WTC11 (cell line): ENCODE data around the gene SLC25A25. TPM values are rescaled to one million over a fixed set of nuclear protein-coding genes. Genes with fewer than 3 reads are reported as not detected.

Experiments used
- ATAC-seq: fragments of 200-7000 bp; cut with Tn5 transposase; 2 replicates; pipeline ENCODE4 v1.10.0; 2021; ENCODE audit warnings: mild to moderate bottlenecking, moderate library complexity
- CTCF ChIA-PET: fragments of 300-600 bp; sonication (Branson Sonifier 250); formaldehyde crosslinking; loops from one replicate; lab custom pipeline; 2021; ENCODE audit warnings: antibody characterized with exemption; lab: Charles Lee
- POLR2A ChIA-PET: fragments of 350-600 bp; sonication (Branson Sonifier 250); formaldehyde crosslinking; loops from one replicate; lab custom pipeline; 2021; ENCODE audit warnings: antibody characterized with exemption; lab: Charles Lee
- DNase-seq: peaks from one replicate; pipeline ENCODE4 v3.0.0; 2021; ENCODE audit warnings: low spot score
- H3K27ac Mint-ChIP-seq: 2 replicates; pipeline ENCODE4 v1.8.0; 2021; ENCODE audit warnings: mixed read lengths
- H3K27me3 Mint-ChIP-seq: 2 replicates; pipeline ENCODE4 v1.8.0; 2021; ENCODE audit warnings: low read depth, mild to moderate bottlenecking, moderate library complexity, mixed read lengths
- H3K36me3 Mint-ChIP-seq: 2 replicates; pipeline ENCODE4 v1.8.0; 2021; ENCODE audit warnings: mixed read lengths
- H3K4me1 Mint-ChIP-seq: 2 replicates; pipeline ENCODE4 v1.8.0; 2022; ENCODE audit warnings: mixed read lengths
- H3K4me3 Mint-ChIP-seq: 2 replicates; pipeline ENCODE4 v1.8.0; 2021; ENCODE audit warnings: mild to moderate bottlenecking, moderate library complexity, mixed read lengths
- H3K9me3 Mint-ChIP-seq: 2 replicates; pipeline ENCODE4 v1.8.0; 2021; ENCODE audit warnings: mixed read lengths
- ETV6 ChIP-seq: sonication (generic); formaldehyde crosslinking; IDR thresholded peaks from 2 replicates; pipeline ENCODE4 v1.8.1; 2022; ENCODE audit warnings: mild to moderate bottlenecking, missing genetic modification reagents
- FOXJ3 ChIP-seq: sonication (generic); formaldehyde crosslinking; IDR thresholded peaks from 2 replicates; pipeline ENCODE4 v1.9.0; 2021; ENCODE audit warnings: missing genetic modification reagents, mild to moderate bottlenecking, borderline replicate concordance
- FOXK1 ChIP-seq: sonication (generic); formaldehyde crosslinking; IDR thresholded peaks from 2 replicates; pipeline ENCODE4 v1.8.0; 2022; ENCODE audit warnings: mild to moderate bottlenecking, moderate library complexity, missing genetic modification reagents
- GABPB1 ChIP-seq: sonication (generic); formaldehyde crosslinking; IDR thresholded peaks from 2 replicates; pipeline ENCODE4 v1.8.1; 2023; ENCODE audit warnings: mild to moderate bottlenecking, missing genetic modification reagents
- GTF2I ChIP-seq: fragments of 250-450 bp; sonication (Bioruptor Pico); conservative IDR thresholded peaks from 2 replicates; pipeline ENCODE4 v1.4.0; 2021; ENCODE audit warnings: mild to moderate bottlenecking
- JAZF1 ChIP-seq: fragments of 250-450 bp; sonication (Bioruptor Pico); IDR thresholded peaks from 2 replicates; pipeline ENCODE4 v1.9.0; 2021; ENCODE audit warnings: moderate library complexity, mild to moderate bottlenecking, inconsistent platforms
- NFE2L1 ChIP-seq: sonication (generic); formaldehyde crosslinking; IDR thresholded peaks from 2 replicates; pipeline ENCODE4 v1.8.1; 2023; ENCODE audit warnings: missing genetic modification reagents
- TEAD1 ChIP-seq: sonication (generic); formaldehyde crosslinking; IDR thresholded peaks from 2 replicates; pipeline ENCODE4 v1.8.0; 2022; ENCODE audit warnings: mild to moderate bottlenecking, missing genetic modification reagents
- TP53 ChIP-seq: sonication (generic); formaldehyde crosslinking; IDR thresholded peaks from 2 replicates; pipeline ENCODE4 v1.8.1; 2023; ENCODE audit warnings: mild to moderate bottlenecking, missing genetic modification reagents
- ZNF121 ChIP-seq: sonication (generic); formaldehyde crosslinking; IDR thresholded peaks from 2 replicates; pipeline ENCODE4 v1.8.0; 2023; ENCODE audit warnings: missing genetic modification reagents
- total RNA-seq: library from RNA; stranded (reverse); gene quantifications from 3 replicates; pipeline ENCODE4 v1.2.3, GENCODE V29; 2021
- TF ChIP-seq, protein P1 (sequence below): sonication (generic); formaldehyde crosslinking; IDR thresholded peaks from 2 replicates; pipeline ENCODE4 v1.8.1; 2023; ENCODE audit warnings: mild to moderate bottlenecking, moderate library complexity, missing genetic modification reagents
- TF ChIP-seq, protein P2 (sequence below): sonication (generic); formaldehyde crosslinking; IDR thresholded peaks from 2 replicates; pipeline ENCODE4 v1.8.0; 2022; ENCODE audit warnings: mild to moderate bottlenecking, missing genetic modification reagents
- TF ChIP-seq, protein P3 (sequence below): fragments of 200-600 bp; IDR thresholded peaks from 2 replicates; pipeline ENCODE4 v1.8.0; 2022; ENCODE audit warnings: antibody characterized with exemption
- TF ChIP-seq, protein P4 (sequence below): sonication (generic); formaldehyde crosslinking; IDR thresholded peaks from 2 replicates; pipeline ENCODE4 v1.8.0; 2023; ENCODE audit warnings: missing genetic modification reagents
- TF ChIP-seq, protein P5 (sequence below): sonication (generic); formaldehyde crosslinking; IDR thresholded peaks from 2 replicates; pipeline ENCODE4 v1.8.1; 2022; ENCODE audit warnings: low read depth, mild to moderate bottlenecking, moderate library complexity, missing genetic modification reagents, borderline replicate concordance
- TF ChIP-seq, protein P6 (sequence below): sonication (generic); formaldehyde crosslinking; IDR thresholded peaks from 2 replicates; pipeline ENCODE4 v1.8.1; 2023; ENCODE audit warnings: mild to moderate bottlenecking, missing genetic modification reagents
- TF ChIP-seq, protein P7 (sequence below): sonication (generic); formaldehyde crosslinking; IDR thresholded peaks from 2 replicates; pipeline ENCODE4 v1.8.0; 2022; ENCODE audit warnings: mild to moderate bottlenecking, missing genetic modification reagents
- TF ChIP-seq, protein P8 (sequence below): sonication (generic); formaldehyde crosslinking; IDR thresholded peaks from 2 replicates; pipeline ENCODE4 v1.8.0; 2022; ENCODE audit warnings: mild to moderate bottlenecking, missing genetic modification reagents

The SLC25A25 gene
- total RNA-seq, 1 experiment from 2014 or later, result 17.4 TPM

DNA sequence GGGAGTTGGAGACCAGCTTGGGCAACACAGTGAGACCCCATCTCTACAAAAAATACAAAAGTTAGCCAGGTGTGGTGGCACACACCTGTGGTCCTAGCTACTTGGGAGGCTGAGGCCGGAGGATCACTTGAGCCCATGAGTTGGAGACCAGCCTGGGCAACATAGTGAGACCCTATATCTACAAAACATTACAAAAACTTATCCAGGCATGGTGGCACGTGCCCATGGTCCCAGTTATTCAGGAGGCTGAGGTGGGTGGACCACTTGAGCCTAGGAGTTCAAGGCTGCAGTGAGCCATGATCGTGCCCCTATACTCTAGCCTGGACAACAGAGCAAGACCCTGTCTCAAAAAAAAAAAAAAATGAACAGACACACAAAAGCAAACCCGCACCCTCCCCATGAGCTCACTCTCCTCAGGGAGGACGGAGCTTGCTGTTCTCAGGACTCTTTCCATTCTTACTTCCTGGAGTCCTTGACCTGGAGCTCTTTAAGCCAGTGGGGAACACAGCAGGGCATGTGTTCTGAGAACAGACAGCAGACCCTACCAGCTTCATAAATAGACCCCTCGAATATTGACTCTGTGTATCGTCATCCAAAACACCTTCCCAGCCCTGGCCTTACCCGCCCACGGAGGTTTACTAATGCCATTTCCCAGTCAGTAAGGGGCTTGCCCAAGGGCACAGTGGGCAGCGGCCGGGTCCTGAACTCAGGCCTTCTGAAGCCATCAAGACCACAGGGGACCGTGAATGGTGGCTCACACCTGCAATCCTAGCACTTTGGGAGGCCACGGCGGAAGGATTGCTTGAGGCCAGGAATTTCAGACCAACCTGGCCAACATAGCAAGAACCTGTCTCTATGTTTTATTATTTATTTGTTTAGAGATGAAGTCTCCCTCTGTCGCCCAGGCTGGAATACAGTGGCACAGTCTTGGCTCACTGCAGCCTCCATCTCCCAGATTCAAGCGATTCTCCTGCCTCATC is 48.4 kb downstream of the SLC25A25 start:
- POLR2A ChIA-PET, result interaction anchor here (0.6 kb wide), 1 partner anchor 190 kb away, joined by 3 read pairs; no protein-coding TSS in a partner anchor
- no peak overlapping the region for H3K4me3 Mint-ChIP-seq

DNA sequence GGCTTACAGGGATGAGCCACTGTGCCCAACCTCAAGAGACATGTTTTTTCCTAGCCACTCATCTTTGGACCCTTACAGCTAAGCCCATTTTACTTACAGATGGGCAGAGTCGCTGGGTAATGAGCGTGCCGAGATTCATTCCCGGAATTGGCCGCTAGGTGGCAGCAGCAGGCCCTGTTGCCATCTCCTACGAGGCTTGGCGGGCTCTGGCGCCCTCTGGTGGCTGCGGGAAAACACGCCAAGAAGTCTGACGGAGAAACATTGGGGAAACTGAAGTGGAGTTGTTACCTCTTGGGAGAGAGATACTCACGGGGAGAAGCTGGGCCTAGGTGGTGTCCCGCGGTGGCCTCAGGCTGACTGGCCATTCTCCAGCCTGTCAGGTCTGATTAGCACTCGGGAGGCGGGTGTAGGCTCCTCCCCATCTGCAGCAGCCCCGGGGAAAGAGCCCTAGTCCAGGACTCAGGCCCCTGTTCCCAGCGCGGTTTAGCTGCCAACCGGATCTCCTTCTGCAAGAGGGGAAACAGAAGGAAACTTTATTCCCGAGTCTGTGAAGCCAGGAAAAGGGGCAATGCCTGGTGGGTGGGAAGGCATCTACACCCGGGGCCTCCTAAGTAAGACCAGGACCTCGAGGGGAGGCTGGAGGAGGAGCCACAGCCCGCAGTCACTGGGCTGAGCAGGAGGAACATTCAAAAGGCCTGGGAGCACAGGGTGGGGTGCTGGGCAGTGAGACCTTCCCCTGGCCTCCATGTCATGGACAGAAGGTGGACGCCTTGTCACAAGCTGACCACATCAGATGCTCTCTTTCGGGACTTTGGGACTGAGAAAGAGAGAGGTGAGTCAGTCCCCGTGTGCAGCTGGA is 49.8 kb downstream of the SLC25A25 start:
- peak; percentile 87 for ATAC-seq
- H3K9me3 Mint-ChIP-seq, result peaks cover 3% of the 10 kb centered on the region; the same call in 1 of the 2 replicates
- H3K4me3 Mint-ChIP-seq, result peak overlapping the region; percentile 50
- DNase-seq, result peak; percentile 98
- POLR2A ChIA-PET, result interaction anchor here (0.6 to 1.0 kb wide), 3 partner anchors 10 to 286 kb away, joined by 3 to 4 read pairs (median 3); no protein-coding TSS in a partner anchor
- H3K36me3 Mint-ChIP-seq, result peaks cover 19% of the 10 kb centered on the region
- CTCF ChIA-PET, result interaction anchor here (0.5 to 2.8 kb wide), 122 partner anchors 8 to 1568 kb away, joined by 3 to 73 read pairs (median 5); partner anchors contain the start of genes BBLN, CIZ1, DNM1 and ENG
- no peaks in the 10 kb centered on the region for H3K27me3 Mint-ChIP-seq
- 0 out of 2 replicates have a peak overlapping the region, but pooled peaks have one; percentile 63 for H3K27ac Mint-ChIP-seq
- H3K4me1 Mint-ChIP-seq, result peaks cover 10% of the 10 kb centered on the region
- TF ChIP-seq ZNF121 (CRISPR knock-in tag), result peak; percentile 62; the same call in 1 of the 2 replicates
- TF ChIP-seq ETV6 (CRISPR knock-in tag), result peak; percentile 77; the same call in 1 of the 2 replicates
- peak; percentile 60; the same call in 1 of the 2 replicates for TF ChIP-seq GABPB1 (CRISPR knock-in tag)
- TF ChIP-seq FOXK1 (CRISPR knock-in tag), result peak; percentile 69; the same call in 1 of the 2 replicates
- TF ChIP-seq JAZF1 (CRISPR knock-in tag), result no peak
- TF ChIP-seq NFE2L1, result peak; percentile 26; the same call in 1 of the 2 replicates
- TF ChIP-seq, protein P1, sequence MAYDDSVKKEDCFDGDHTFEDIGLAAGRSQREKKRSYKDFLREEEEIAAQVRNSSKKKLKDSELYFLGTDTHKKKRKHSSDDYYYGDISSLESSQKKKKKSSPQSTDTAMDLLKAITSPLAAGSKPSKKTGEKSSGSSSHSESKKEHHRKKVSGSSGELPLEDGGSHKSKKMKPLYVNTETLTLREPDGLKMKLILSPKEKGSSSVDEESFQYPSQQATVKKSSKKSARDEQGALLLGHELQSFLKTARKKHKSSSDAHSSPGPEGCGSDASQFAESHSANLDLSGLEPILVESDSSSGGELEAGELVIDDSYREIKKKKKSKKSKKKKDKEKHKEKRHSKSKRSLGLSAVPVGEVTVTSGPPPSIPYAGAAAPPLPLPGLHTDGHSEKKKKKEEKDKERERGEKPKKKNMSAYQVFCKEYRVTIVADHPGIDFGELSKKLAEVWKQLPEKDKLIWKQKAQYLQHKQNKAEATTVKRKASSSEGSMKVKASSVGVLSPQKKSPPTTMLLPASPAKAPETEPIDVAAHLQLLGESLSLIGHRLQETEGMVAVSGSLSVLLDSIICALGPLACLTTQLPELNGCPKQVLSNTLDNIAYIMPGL (CRISPR knock-in tag), result peak; percentile 94
- TF ChIP-seq, protein P2, sequence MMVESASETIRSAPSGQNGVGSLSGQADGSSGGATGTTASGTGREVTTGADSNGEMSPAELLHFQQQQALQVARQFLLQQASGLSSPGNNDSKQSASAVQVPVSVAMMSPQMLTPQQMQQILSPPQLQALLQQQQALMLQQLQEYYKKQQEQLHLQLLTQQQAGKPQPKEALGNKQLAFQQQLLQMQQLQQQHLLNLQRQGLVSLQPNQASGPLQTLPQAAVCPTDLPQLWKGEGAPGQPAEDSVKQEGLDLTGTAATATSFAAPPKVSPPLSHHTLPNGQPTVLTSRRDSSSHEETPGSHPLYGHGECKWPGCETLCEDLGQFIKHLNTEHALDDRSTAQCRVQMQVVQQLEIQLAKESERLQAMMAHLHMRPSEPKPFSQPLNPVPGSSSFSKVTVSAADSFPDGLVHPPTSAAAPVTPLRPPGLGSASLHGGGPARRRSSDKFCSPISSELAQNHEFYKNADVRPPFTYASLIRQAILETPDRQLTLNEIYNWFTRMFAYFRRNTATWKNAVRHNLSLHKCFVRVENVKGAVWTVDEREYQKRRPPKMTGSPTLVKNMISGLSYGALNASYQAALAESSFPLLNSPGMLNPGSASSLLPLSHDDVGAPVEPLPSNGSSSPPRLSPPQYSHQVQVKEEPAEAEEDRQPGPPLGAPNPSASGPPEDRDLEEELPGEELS (CRISPR knock-in tag), result peak; percentile 32; the same call in 1 of the 2 replicates
- peak; percentile 53; the same call in 1 of the 2 replicates for TF ChIP-seq GTF2I (CRISPR knock-in tag)
- TF ChIP-seq FOXJ3 (CRISPR knock-in tag), result no peak
- TF ChIP-seq, protein P3, sequence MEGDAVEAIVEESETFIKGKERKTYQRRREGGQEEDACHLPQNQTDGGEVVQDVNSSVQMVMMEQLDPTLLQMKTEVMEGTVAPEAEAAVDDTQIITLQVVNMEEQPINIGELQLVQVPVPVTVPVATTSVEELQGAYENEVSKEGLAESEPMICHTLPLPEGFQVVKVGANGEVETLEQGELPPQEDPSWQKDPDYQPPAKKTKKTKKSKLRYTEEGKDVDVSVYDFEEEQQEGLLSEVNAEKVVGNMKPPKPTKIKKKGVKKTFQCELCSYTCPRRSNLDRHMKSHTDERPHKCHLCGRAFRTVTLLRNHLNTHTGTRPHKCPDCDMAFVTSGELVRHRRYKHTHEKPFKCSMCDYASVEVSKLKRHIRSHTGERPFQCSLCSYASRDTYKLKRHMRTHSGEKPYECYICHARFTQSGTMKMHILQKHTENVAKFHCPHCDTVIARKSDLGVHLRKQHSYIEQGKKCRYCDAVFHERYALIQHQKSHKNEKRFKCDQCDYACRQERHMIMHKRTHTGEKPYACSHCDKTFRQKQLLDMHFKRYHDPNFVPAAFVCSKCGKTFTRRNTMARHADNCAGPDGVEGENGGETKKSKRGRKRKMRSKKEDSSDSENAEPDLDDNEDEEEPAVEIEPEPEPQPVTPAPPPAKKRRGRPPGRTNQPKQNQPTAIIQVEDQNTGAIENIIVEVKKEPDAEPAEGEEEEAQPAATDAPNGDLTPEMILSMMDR, result peak; percentile 100

More for the DNA sequence above, 48.4 kb downstream of the SLC25A25 start:
- Mint-ChIP-seq H3K27me3 (no peaks in the 10 kb centered on the region), H3K36me3 (peaks cover 12% of the 10 kb centered on the region), H3K9me3 (peaks cover 3% of the 10 kb centered on the region; the same call in 1 of the 2 replicates), H3K27ac (no peak overlapping the region), H3K4me1 (peaks cover 10% of the 10 kb centered on the region)
- DNase-seq (no peak), ATAC-seq (no peak)
- TF ChIP-seq ZNF121 (CRISPR knock-in tag), result peak; percentile 72; the same call in 1 of the 2 replicates
- TF ChIP-seq, protein P4, sequence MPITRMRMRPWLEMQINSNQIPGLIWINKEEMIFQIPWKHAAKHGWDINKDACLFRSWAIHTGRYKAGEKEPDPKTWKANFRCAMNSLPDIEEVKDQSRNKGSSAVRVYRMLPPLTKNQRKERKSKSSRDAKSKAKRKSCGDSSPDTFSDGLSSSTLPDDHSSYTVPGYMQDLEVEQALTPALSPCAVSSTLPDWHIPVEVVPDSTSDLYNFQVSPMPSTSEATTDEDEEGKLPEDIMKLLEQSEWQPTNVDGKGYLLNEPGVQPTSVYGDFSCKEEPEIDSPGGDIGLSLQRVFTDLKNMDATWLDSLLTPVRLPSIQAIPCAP (CRISPR knock-in tag), result no peak
- TF ChIP-seq, protein P5, sequence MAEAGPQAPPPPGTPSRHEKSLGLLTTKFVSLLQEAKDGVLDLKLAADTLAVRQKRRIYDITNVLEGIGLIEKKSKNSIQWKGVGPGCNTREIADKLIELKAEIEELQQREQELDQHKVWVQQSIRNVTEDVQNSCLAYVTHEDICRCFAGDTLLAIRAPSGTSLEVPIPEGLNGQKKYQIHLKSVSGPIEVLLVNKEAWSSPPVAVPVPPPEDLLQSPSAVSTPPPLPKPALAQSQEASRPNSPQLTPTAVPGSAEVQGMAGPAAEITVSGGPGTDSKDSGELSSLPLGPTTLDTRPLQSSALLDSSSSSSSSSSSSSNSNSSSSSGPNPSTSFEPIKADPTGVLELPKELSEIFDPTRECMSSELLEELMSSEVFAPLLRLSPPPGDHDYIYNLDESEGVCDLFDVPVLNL, result no peak
- TF ChIP-seq NFE2L1, result no peak
- TF ChIP-seq, protein P6, sequence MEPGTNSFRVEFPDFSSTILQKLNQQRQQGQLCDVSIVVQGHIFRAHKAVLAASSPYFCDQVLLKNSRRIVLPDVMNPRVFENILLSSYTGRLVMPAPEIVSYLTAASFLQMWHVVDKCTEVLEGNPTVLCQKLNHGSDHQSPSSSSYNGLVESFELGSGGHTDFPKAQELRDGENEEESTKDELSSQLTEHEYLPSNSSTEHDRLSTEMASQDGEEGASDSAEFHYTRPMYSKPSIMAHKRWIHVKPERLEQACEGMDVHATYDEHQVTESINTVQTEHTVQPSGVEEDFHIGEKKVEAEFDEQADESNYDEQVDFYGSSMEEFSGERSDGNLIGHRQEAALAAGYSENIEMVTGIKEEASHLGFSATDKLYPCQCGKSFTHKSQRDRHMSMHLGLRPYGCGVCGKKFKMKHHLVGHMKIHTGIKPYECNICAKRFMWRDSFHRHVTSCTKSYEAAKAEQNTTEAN (CRISPR knock-in tag), result no peak
- TF ChIP-seq, protein P7, sequence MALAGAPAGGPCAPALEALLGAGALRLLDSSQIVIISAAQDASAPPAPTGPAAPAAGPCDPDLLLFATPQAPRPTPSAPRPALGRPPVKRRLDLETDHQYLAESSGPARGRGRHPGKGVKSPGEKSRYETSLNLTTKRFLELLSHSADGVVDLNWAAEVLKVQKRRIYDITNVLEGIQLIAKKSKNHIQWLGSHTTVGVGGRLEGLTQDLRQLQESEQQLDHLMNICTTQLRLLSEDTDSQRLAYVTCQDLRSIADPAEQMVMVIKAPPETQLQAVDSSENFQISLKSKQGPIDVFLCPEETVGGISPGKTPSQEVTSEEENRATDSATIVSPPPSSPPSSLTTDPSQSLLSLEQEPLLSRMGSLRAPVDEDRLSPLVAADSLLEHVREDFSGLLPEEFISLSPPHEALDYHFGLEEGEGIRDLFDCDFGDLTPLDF, result no peak
- TF ChIP-seq TP53 (CRISPR knock-in tag), result no peak
- TF ChIP-seq, protein P8, sequence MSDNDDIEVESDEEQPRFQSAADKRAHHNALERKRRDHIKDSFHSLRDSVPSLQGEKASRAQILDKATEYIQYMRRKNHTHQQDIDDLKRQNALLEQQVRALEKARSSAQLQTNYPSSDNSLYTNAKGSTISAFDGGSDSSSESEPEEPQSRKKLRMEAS (CRISPR knock-in tag), result no peak
- TF ChIP-seq TEAD1 (CRISPR knock-in tag), result no peak
- CTCF ChIA-PET, result interaction anchor here (0.6 to 4.3 kb wide), 9 partner anchors 8 to 292 kb away, joined by 3 to 36 read pairs (median 7); partner anchors contain the start of genes LCN2 and PIP5KL1
